Stimulated activated CD4-positive, alpha-beta T cell treated with anti-CD3 and anti-CD28 coated beads, Interleukin-15, amount 100 ng/mL, for 1 hour (primary cell): Measurements from ENCODE around the gene SCRN2.

ENCODE experiments used
- DNase-seq, 2 donors: peaks; one replicate each; pipeline ENCODE4 v3.0.0-alpha.2; 2020; ENCODE audit warnings: low read depth in 1 of 2, low spot score in 1 of 2

The SCRN2 gene

DNA sequence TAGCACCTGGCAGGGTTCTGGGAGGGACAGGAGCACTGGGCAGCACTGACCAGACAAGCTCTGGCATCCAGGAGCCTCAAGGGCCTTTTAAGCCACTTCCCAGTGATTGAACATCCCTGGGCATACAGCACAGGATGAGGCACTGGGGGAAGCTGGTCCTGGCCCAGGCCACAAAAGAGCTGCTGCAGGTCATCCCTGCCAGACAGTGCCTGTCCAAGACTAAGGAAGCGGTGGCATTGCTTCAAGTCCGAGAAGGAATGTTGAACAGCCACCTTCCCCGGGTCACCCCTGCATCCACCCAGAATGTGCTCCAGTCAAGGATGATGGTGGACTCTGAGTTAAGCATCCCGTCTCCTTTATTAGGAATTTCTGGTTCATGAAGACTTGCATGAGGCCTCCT lies 18.3 kb downstream of the SCRN2 start:
- DNase-seq, result no peak

DNA sequence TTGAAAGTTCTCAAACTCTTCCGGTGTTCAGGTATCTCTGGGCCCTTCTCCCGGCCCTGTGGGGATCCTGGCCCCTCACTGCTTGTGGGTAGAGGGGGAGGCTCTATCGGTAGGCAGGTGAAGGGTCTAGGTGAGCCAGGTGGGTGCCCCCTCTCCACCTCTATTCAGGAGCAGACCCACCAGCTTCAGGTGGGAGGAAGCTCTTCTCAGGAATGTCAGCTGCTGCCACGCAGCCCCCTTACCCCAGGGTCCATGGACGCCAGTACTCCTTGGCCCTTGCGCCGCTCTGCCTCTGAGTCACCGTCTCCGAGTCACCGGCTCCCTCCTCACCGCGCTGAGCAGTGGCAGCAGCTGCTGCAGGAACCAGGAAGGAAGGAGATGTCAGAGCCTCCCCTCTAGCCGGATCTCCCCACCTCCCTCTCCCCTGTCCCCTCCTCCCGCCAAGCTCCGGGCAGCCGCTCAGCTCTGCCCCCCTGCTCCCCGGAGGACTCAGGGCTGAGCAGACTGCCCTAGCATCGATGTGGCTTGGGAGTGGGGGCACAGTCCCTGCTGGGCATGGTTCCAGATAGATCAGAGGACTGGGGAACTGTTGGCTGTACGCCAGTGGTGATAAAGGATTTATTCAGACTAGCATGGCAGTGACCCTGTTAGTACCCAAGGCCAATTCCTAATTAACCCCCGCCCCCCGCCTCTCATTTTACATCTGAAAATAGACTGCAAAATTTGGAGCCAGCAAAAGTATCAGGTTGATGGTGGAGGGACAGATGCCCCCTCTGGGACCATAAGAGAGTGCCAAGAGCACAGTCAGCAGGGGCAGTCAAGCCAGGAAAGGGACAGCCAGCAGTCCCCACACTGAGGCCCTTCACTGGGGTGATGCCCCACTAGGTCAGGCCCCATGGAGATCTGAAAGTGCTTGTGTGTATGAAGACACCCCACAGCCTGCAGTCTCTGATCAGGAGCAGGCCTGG lies 19.4 kb downstream of the SCRN2 start, which contains the start of gene OSBPL7:
Gene OSBPL7 (minus strand): TSS at position 371 of the 968 bp plus-strand sequence. CDS start 1,516 bp downstream, outside the sequence.
- DNase-seq, result peak; percentile 52 to 60

DNA sequence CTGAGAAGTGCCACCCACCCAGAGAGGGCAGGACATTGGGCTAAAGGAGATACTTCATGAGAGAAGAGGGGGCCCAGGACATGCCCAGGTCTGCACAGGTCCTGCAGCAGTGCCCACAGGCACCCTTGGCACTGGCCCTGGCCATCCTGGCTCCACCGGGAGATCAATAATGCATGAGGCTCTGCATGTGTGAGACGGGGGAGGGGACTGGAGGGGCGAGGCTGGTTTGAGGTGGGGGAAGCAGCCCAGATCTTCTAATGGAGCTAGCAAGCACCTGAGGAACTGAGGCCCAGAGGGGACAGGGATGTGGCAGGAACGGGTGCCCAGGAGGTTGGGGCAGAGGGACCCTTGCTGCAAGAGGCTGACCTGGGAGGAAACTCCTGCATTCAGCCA lies 20.0 kb downstream of the SCRN2 start:
- no peak for DNase-seq

DNA sequence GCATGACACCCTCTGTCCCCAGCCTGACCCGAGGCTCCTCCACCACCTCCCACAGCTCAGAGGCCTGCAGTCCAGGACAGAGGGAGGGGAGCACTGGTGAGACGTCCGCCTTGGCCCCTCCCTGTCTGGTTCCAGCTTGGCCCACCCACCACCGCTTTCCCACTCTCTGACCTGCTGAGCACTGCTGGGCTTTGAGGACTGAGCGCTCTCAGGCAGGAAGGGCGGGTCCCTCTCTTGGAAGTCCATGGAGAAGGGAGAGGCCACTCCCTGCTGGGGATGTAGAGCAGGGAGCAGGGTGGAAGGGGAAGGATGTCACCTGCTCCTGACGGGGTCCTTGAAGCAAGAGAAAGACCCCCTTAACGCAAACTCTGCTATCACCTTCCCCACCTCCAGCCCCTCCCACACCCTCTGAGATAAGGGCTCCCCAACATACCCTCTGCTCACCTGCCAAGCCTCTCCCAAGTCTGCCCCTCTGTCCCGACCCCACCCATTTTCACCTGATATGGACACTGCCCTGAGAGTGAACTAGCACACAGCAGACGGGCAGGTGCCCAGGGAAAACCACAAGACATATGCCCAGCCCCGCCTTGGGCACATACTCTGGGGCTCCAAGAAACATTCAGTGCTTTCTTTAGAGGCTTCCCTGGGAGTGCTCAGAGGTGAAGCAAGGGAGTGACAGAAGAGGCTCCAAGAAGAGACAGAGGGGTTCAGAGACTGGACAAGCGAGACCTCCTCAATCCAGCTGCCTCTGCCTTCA lies 20.9 kb downstream of the SCRN2 start:
- no peak for DNase-seq

DNA sequence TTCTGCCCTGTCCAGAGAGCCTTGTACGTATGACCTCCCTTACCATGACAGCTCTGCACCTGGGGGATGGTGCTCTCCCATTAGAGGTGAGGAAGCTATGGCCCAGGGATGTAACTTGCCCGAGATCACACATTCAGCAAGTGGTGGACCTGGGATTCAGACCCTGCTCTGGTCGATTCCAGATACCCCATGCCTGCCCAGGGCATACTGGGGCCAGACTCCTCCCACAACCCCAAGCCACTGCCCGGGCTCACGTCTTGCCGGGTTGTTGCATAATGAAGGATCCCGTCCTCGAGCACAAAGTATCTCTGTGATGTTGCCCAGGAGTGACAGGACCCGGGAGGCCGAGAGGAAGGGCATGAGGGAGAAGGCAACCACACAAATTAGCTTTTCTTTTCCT lies 21.6 kb downstream of the SCRN2 start:
- DNase-seq, result no peak

DNA sequence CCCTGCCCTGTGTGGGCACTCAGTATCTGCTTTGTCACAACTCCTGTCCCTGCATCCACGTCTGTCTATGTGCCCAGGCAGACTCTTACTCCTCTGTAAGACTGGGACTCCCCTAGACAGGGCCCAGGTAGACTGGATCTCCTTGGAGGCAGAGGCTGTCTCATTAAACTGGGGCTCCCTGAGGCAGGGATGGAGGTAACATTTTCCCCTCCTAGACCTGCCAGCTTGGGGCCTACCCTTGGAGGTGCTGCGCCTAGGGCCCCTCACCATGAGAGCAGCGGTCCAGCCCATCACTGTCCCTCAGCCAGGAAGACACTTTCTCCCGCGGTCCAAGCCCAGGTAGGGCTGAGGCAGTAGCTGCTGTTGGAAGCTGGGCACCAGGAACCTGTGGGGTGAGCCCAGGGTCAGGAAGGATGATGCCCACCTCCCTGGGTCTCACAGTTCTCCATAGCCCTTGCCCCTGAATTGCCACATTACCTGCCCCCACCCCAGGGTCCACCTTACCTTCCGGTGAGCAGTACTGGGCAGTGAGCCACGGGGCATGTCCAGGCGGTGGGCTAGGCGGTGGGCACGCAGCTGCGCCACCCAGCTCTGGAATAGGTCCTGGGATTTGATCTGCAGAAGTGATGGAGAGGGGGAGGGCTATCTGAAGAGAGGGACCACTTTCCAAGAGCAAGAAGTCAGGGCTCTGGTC lies 22.9 kb downstream of the SCRN2 start:
- no peak for DNase-seq

DNA sequence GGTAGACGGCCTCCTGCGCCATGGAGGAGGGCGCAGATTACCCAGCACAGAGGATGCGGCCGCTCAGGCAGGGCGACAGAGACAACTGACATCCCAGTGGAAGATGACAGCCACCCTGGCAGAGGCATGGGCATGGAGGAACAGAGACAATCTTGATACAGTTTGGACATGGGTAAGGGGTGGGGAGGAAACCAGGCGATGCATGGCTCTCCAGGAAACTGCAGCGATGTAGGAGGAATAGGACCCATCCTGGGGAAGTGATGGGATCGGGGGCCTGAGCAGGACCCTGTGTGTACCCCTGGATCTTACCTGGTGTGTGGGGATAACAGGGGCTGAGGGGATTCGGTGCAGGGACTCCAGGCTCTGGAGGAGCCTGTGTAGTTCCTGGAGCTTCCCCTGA lies 24.1 kb downstream of the SCRN2 start:
- DNase-seq, result no peak

DNA sequence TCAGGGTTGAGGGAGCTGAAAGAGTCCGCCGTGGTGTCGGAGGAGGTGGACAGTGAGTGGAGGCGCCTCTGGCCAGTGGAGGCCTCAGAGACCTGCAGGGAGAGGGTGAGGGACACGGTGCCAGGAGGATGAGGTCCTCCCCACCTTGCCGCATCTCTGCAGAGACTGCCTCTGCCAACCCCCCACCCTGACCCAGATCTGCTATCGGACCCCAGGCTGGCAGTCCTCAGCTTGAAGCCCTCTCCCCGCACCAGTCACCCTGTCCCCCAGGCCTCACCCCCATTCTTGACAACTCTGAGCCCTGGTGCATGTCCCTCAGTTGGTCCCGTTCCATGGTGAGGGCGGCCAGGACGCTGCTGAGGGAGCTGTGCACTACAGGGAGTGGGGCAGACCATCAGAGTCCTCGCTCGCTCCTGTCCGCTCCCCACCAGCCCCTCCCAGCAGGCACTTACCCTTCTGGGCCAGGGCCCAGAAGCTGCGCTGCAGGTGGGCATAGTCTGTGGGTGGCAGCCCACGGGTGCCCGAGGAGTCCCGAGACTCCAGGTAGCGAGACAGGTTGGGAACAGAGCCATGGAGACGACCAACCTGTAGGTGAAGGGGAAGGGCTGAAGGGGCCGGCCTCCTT lies 24.9 kb downstream of the SCRN2 start:
- no peak for DNase-seq

DNA sequence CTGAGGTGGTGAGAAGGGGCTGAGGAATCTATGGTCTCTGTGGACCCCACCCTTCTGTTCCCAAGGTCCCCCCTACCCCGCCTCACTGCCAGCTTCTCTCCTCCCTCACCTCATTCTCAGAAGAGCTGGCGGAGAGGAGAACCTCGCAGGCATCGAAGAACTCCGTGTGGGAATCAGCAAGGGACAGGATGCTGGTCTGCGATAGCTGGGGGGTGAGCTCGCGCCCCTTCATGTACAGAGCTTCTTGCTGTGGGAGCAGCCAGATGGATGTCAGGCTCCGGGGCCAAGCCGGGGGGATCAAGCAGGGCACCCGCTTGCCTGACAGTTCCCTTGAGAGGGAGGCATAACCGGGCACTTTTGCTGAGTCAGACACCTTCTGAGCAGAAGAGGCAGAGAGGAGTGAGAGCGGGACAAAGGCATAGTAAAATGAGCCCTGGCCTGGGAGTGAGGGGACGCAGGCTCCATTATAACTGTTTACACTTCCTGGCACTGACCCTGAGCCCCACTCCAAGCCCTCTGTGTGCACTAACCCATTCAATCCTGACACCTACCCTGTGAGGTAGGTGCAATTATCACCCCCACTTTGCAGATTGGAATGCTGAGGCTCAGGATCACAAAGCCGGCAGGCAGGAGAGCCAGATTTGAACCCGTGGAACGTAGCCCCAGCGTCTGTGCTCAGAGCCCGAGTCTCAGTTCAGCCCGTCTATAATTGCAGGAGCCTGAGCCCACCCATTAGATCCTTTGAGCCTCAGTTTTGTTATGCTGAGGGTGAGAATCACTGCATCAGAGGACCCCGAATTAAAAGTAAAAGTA lies 25.8 kb downstream of the SCRN2 start:
- DNase-seq, result no peak

DNA sequence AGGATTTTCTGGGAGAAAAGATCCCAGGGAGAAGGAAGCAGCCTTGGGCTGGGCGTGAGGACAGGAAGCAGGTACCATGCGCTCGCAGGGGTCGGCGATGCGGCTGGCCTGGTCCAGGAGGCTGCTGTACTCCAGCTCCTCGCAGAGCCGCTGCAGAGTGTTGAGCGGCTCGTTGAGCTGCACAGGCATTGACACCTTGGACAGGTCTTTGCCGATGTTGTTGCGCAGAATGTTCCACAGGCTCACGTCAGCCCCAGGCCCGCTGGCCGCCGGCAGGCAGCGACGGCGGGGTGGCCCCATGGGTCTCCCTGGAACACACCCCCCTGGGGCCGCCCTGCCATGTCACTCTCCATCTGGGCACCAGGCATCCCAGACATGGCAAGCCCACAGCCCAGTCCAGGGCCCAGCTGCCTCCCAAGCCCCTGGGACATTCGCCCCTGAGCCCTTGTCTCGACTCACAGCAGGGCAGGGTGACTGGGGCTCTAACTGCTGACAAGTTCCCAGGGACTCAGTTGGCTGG lies 27.5 kb downstream of the SCRN2 start:
- DNase-seq, result no peak

DNA sequence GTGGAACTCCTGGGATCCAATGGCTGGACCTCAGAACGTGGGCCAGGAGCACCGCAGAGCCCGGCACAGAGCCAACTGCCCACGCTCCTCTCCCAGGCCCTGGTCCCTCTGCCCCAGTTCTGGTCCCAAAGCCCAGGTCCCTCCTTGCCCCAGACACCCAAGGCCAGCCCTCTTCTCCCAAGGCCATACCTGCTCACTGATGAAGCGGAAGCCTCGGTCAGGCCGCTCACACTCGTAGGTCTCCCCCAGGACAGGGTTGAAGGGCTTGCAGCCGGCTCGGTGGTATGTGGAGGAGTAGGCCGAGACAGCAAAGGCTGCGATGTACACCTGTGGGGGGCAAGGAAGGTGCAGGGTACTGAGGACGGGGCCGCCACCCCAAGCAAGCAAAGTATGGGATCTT lies 28.0 kb downstream of the SCRN2 start:
- no peak for DNase-seq

DNA sequence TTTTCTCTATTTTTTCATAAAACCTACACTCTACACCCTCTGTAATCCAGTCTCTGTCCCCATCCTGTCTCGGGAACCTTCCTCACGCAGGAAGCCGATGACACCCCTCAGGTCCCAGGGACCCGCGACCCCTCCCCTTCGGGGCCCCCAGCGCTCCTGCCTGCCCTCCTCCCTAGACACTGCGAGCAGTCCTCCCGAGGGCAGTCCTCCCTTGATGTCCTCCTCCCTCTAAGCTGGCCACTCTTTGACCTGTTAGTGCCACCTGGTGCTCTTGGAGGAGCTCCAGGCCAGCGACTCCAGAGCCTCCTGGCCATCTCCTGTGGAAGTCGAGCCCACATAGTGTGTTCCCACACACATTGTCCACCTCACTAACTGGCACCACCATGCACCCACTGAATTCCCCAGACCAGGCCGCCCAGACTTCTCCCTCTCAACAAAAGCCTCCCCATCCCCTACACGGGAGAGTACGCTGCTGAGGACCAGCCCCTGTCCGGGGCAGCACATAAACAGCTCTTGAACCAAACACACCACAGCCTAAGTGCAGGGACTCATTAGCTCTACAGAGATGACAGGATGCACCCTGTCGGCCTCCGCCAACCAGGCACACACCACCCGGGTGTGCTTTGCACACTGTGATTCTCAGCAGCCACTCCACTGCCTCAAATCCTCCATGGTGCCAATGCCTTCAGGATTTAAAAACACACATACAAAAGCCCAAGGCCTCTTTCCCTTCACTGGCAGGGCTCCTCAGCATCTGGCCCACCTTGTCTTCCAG lies 28.7 kb downstream of the SCRN2 start:
- no peak for DNase-seq

DNA sequence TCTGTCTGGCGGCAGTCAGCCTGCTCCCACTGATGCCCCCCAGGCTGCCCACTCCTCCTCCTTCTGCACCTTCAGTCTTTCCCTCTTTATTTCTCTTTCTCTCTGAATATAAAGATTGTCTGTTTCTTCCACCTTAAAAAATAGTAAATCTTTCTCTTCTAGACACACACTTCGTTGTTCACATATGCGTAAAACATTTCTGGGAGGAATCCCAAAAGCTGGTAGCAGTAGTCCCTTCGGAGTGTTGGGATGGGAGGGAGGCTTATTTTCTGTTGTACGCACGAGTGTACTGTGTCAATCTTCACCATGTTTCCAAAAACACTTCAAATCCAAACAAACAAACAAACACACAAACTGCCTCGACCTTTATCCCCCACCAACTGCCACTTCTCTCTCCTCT lies 29.4 kb downstream of the SCRN2 start:
- DNase-seq, result no peak

DNA sequence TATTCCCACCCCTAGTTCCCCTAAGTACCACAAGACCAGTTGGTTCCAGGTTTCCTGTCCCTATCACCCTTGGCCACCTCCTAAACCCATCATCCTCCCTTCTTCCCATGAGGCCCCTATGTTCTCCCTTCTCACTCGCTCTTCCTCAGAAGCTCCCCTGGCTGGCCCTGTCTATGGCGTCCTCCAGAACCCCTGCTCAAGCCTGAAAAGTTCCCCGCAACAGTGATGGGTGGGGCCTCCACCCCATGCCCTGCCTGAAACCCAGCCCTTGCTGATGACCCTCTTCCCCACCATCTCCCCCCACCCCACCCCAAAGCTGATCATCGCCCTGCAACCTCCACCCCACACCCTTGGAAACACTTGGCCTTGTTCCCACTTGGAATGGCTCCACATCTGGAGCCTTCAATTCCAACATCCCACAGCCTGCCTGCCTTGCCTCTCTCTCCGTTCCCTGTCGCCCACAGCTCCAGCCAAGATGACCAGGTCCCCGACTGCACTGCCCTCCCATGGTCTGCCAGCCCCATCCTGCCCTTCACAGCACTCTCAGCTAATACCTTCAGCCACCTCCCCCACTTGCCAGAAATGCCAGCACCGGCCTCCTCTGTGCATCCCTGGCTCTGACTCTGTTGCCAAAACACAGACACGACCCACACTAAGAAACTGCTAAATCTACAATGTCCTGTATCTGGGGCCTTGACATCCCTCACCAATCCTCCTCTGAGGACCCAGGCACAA lies 30.0 kb downstream of the SCRN2 start:
- DNase-seq, result no peak

DNA sequence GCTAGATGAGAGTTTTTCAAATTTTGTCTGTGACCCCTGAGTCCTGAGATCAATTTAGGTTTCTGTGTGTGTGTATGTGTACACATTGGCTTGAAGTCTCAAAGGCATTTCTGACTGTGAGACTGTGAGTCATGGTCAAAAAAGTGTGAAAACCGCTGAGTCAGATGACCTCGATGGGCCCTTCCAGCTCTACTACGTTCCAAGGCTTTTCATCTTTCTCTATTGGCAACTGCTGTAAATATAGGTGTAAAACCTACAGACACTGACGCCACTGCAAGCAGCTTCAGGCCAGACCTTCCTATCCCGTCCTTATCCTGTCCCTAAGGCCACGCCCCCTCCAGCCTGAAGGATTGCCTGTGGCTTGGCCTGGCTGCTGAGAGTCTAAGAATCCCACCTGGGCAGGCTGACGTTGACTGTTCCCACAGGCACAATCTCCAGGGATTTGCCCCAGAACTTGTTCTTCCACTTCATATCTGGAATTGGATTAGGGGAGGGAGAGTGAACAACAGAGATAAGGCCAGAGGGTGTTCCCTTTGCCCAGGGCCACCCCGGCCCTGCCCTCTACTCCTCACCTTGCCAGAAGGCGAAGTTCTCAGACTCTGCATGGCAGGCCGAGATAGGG lies 30.8 kb downstream of the SCRN2 start:
- DNase-seq, result no peak

DNA sequence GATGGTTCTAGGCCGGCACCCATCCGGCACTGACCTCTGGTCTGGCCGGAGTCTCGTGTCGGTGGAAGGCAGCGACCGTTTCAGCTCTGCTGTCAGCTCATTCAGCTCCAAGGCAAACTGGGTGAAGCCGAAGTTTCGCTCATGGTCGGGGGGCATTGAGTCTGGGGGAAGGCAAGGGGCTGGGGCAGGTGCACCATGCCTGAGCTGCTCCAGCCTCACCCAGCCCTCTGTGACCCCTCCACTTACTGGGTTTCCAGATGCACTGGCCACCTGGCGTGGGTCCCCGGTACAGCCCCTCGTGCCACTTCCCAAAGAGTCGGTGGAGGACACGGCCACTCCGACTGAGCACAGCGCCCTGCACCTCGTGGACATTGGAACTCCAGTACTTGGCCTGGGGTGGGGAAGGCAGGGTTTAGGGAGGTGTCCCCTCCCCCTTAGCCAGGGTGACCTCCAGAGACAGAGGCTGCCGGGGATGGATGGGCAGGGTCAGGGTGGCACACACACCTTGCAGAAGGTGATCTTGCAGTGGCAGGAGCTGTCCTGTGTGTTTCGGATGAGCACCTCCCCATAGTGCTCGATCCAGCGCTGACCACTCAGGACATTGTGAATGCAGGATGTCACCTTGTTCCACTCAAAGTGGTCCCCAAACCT lies 32.1 kb downstream of the SCRN2 start:
- DNase-seq, result no peak

DNA sequence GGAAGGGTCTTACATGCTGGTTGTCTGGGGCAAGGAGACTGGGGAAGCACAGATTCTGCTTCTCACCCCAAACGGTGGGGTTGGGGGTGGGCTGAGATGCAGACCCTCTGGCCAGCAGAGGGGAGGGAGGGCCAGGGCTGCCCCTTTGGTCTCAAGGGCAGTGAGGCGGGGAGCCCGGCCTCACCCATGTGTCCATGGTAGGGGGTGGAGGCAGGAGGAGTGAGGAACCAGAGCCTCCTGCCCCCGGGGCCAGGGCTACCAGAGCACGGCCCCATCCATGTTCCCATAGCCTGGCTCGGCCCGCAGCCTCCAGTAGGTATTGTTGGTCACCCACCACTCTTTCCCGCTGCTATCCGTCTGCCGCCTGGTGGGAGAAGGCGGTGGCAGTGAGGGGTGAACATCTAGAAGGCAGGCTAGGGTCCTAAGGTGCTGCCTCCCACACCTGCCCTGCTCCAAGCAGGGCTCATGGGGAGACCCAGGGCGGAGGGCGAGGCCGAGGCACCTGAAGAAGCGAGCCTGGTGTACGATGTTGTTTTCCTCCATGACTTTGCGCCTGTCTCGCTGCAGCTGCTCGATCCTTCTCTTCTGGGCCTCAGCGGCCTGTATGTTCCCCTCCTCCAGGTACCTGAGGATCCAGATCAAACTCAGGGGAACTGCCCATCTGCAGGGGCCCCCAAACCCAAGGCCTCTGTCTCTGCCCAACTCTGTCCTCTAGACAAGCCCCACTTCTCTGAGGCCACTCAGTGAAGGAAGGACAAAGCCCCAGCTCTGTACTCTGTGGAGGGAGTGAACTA lies 32.8 kb downstream of the SCRN2 start:
- DNase-seq, result no peak
